Effector memory CD4-positive, alpha-beta T cell (primary cell): ENCODE data around the gene OR14A16.

Experiments used
- DNase-seq, 3 donors: peaks; one replicate each; pipeline ENCODE4 v3.0.0-alpha.2; 2020
- H3K27ac ChIP-seq: 2 replicates; pipeline ENCODE4 v1.7.0; 2013; ENCODE audit warnings: mild to moderate bottlenecking, low read length, moderate library complexity; ENCODE audit not compliant: insufficient read depth, poor library complexity, severe bottlenecking
- H3K27me3 ChIP-seq: replicated peaks from 2 replicates; pipeline ENCODE4 v1.7.0; 2013; ENCODE audit warnings: mild to moderate bottlenecking, low read length; ENCODE audit not compliant: insufficient read depth, control insufficient read depth, poor library complexity, severe bottlenecking
- H3K36me3 ChIP-seq: 2 replicates; pipeline ENCODE4 v1.7.0; 2013; ENCODE audit warnings: mild to moderate bottlenecking, low read length, moderate library complexity; ENCODE audit not compliant: control insufficient read depth, insufficient read depth
- H3K4me1 ChIP-seq: 2 replicates; pipeline ENCODE4 v1.7.0; 2013; ENCODE audit warnings: low read length, mild to moderate bottlenecking; ENCODE audit not compliant: control insufficient read depth, insufficient read depth, poor library complexity, severe bottlenecking
- H3K4me3 ChIP-seq: 2 replicates; pipeline ENCODE4 v1.7.0; 2013; ENCODE audit warnings: low read length, low read depth, mild to moderate bottlenecking; ENCODE audit not compliant: insufficient read depth, poor library complexity, severe bottlenecking
- H3K9me3 ChIP-seq: 2 replicates; pipeline ENCODE4 v1.7.0; 2013; ENCODE audit warnings: mild to moderate bottlenecking, low read length, moderate library complexity; ENCODE audit not compliant: control insufficient read depth
- total RNA-seq, 3 donors: gene quantifications; one replicate each; lab custom pipeline; 2026; lab: John Stamatoyannopoulos, UW

The OR14A16 gene
- 0 reads per million in 3 donors for total RNA-seq

- H3K4me1 ChIP-seq, result no peaks in the 10 kb centered on the region
- no peak for DNase-seq
- H3K36me3 ChIP-seq, result no peaks in the 10 kb centered on the region
- H3K9me3 ChIP-seq, result no peaks in the 10 kb centered on the region
- no peak within 1 kb of the TSS for H3K27ac ChIP-seq
- H3K4me3 ChIP-seq, result no peak within 1 kb of the TSS
- H3K27me3 ChIP-seq, result no peaks in the 10 kb centered on the region
Measured at GRCh38 chr1:247824023-247824422, at the start of gene OR14A16. OR14A16 (minus strand) TSS chr1:247824119; CDS start chr1:247815729, 8,390 bp downstream.

- Histone ChIP-seq H3K4me3 (no peak overlapping the region), H3K27ac (no peak overlapping the region), H3K4me1 (no peaks in the 10 kb centered on the region), H3K36me3 (no peaks in the 10 kb centered on the region), H3K27me3 (no peaks in the 10 kb centered on the region), H3K9me3 (no peaks in the 10 kb centered on the region)
- no peak for DNase-seq
Measured at GRCh38 chr1:247865416-247865815, 41.5 kb upstream of the OR14A16 start.

GRCh38 chr1:247864644-247865043, 40.7 kb upstream of the OR14A16 start:
- H3K36me3 ChIP-seq, result no peaks in the 10 kb centered on the region
- H3K9me3 ChIP-seq, result no peaks in the 10 kb centered on the region
- H3K4me1 ChIP-seq, result no peaks in the 10 kb centered on the region
- no peak overlapping the region for H3K4me3 ChIP-seq
- DNase-seq, result no peak
- no peak overlapping the region for H3K27ac ChIP-seq
- no peaks in the 10 kb centered on the region for H3K27me3 ChIP-seq

DNA sequence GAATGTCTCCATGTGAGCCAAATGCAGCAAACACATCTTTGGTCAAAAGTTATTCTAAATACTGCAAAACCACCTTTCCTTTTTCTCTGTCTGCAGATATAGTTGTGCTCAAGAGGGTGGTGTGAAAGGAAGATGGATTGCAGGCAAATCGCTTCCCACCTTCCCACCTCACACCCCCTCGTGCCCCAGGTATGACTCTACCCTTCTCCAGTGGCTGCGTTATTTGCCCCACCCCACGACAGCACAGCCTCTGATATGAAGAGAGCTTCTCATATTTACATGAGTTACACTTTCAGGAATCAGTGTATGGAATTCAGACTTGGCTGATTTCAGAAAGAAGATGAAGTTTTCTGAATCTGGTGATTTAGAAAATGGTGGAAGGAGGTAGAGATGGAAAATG, 38.8 kb upstream of the OR14A16 start:
- DNase-seq, result no peak
- peaks cover 5% of the 10 kb centered on the region for H3K27me3 ChIP-seq
- H3K36me3 ChIP-seq, result no peaks in the 10 kb centered on the region
- H3K9me3 ChIP-seq, result no peaks in the 10 kb centered on the region
- H3K4me3 ChIP-seq, result no peak overlapping the region
- H3K27ac ChIP-seq, result no peak overlapping the region
- peaks cover 5% of the 10 kb centered on the region for H3K4me1 ChIP-seq

DNA sequence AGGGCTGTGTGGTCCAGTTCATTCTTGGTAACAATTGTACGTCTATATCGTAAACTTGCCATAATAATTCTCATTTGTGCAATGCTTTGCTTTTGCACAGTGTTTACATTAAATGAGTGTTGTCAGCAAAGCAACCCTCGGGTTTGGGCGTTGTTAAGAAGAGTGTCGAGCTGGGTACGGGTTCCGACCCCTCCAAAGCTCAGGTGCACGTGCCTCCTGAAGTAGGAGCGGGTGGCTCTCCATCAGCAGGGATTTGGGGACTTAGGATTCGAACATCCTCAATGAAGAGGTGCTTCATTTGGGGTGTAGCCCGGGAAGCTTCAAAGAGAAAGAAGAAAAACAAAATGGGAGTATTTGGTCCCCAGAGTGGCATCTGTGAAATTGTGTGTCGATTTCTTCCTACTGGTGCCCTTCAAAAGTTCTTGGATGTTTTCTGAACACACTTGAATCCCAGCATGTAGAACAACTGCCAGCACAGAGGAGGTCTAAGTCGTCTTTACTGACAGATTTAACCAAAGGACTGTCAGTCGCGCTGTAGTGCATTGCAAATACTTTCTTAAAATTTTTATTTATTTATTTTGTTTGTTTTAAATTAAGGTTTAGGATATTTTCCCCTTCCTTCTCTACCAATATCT, 34.2 kb upstream of the OR14A16 start:
- Histone ChIP-seq H3K27me3 (peaks cover 5% of the 10 kb centered on the region), H3K36me3 (no peaks in the 10 kb centered on the region), H3K9me3 (no peaks in the 10 kb centered on the region), H3K4me1 (peaks cover 6% of the 10 kb centered on the region), H3K27ac (no peak overlapping the region), H3K4me3 (peak overlapping the region; percentile 40)
- DNase-seq, result no peak

GRCh38 chr1:247857069-247857984, 33.4 kb upstream of the OR14A16 start, which contains the start of gene TRIM58:
TRIM58 (plus strand) TSS chr1:247857187; CDS start chr1:247857247, 60 bp downstream.
- Histone ChIP-seq H3K4me1 (peaks cover 6% of the 10 kb centered on the region), H3K4me3 (peak within 1 kb of the TSS; percentile 40), H3K27ac (no peak within 1 kb of the TSS), H3K9me3 (no peaks in the 10 kb centered on the region), H3K36me3 (no peaks in the 10 kb centered on the region), H3K27me3 (peaks cover 5% of the 10 kb centered on the region)
- DNase-seq, result no peak

GRCh38 chr1:247855911-247856310, 32.0 kb upstream of the OR14A16 start:
- no peak for DNase-seq
- Histone ChIP-seq H3K4me1 (peaks cover 6% of the 10 kb centered on the region), H3K4me3 (no peak overlapping the region), H3K27me3 (peaks cover 5% of the 10 kb centered on the region), H3K36me3 (no peaks in the 10 kb centered on the region), H3K27ac (no peak overlapping the region), H3K9me3 (no peaks in the 10 kb centered on the region)

- Histone ChIP-seq H3K27ac (no peak overlapping the region), H3K9me3 (no peaks in the 10 kb centered on the region), H3K4me1 (peaks cover 6% of the 10 kb centered on the region), H3K36me3 (no peaks in the 10 kb centered on the region), H3K27me3 (peaks cover 5% of the 10 kb centered on the region), H3K4me3 (no peak overlapping the region)
- no peak for DNase-seq
Measured at GRCh38 chr1:247854899-247855545, 31.1 kb upstream of the OR14A16 start.

- Histone ChIP-seq H3K36me3 (no peaks in the 10 kb centered on the region), H3K9me3 (no peaks in the 10 kb centered on the region), H3K27me3 (no peaks in the 10 kb centered on the region), H3K4me3 (no peak overlapping the region), H3K27ac (no peak overlapping the region), H3K4me1 (no peaks in the 10 kb centered on the region)
- no peak for DNase-seq
Measured at GRCh38 chr1:247849616-247850015, 25.7 kb upstream of the OR14A16 start.
